Measurements from ENCODE around the gene FRK. TPM values are rescaled to one million over a fixed set of nuclear protein-coding genes. Genes with fewer than 3 reads are reported as not detected.

FRK gene
- total RNA-seq, 1 experiment from 2014 or later, result 17.2 TPM

GRCh38 chr6:116106146-116106545, 45.5 kb upstream of the FRK start:
- Histone ChIP-seq H3F3A (ENCODE audit: insufficient read depth, low read depth) (peaks cover 6% of the 10 kb centered on the region; the same call in 1 of the 2 replicates), H2AFZ (no peak overlapping the region), H3K79me2 (ENCODE audit: low read depth) (peaks cover 22% of the 10 kb centered on the region), H3K36me3 (ENCODE audit: low read depth) (0 out of 2 replicates have a peak, but pooled peaks cover 5% of the 10 kb centered on the region), H3K9me3 (ENCODE audit: insufficient read depth, low read depth) (no peaks in the 10 kb centered on the region), H3K27me3 (ENCODE audit: insufficient read depth, low read depth) (no peaks in the 10 kb centered on the region), H3K9me2 (ENCODE audit: insufficient read depth) (no peaks in the 10 kb centered on the region), H3K4me2 (no peak overlapping the region), H3K27ac (no peak overlapping the region), H3K4me1 (replicated peaks; ENCODE audit: insufficient read depth) (peaks cover 14% of the 10 kb centered on the region), H4K20me1 (ENCODE audit: insufficient read depth) (no peaks in the 10 kb centered on the region), H3K4me3 (no peak overlapping the region)
- intact Hi-C loops (cut with micrococcal nuclease; ENCODE audit: unreplicated experiment), result loop anchor here (10.0 kb wide), 1 partner anchor 211 kb away; no protein-coding TSS in a partner anchor
- POLR2A ChIA-PET (ENCODE audit: unreplicated experiment), result no interaction called here
- DNase-seq, result no peak
- CTCF ChIA-PET, result interaction anchor here (0.5 to 0.6 kb wide), 2 partner anchors 48 to 565 kb away, joined by 3 to 6 read pairs; no protein-coding TSS in a partner anchor
- no peak for TF ChIP-seq EZH2 (IDR thresholded peaks at IDR 0.05; ENCODE audit: low read depth)
- TF ChIP-seq, protein P1, sequence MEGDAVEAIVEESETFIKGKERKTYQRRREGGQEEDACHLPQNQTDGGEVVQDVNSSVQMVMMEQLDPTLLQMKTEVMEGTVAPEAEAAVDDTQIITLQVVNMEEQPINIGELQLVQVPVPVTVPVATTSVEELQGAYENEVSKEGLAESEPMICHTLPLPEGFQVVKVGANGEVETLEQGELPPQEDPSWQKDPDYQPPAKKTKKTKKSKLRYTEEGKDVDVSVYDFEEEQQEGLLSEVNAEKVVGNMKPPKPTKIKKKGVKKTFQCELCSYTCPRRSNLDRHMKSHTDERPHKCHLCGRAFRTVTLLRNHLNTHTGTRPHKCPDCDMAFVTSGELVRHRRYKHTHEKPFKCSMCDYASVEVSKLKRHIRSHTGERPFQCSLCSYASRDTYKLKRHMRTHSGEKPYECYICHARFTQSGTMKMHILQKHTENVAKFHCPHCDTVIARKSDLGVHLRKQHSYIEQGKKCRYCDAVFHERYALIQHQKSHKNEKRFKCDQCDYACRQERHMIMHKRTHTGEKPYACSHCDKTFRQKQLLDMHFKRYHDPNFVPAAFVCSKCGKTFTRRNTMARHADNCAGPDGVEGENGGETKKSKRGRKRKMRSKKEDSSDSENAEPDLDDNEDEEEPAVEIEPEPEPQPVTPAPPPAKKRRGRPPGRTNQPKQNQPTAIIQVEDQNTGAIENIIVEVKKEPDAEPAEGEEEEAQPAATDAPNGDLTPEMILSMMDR (conservative IDR thresholded peaks at IDR 0.05), result no peak
- BruUV-seq (replicated peaks), result no TSS peak

DNA sequence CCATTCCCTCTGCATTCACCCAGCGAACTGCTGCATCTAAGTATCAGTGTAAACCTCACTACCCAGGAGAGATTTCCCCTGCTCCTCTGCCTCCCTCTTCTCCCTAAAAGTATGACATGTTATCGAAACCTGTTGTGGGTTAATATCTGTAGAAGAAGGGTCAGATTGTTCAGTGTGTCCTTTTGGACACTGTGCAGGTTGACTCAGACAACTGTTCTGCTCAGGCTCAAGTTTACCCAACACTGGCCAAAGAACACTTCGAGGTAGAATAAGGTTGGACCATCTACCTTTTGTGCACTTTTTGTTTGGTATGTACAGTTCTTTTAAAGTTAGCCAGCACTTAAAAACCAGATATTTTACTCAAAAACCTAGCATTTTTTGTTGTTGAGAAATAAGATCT, 44.6 kb upstream of the FRK start:
- Histone ChIP-seq H3K4me3 (no peak overlapping the region), H4K20me1 (ENCODE audit: insufficient read depth) (no peaks in the 10 kb centered on the region), H3K9me3 (ENCODE audit: insufficient read depth, low read depth) (no peaks in the 10 kb centered on the region), H3K4me2 (no peak overlapping the region), H3K27me3 (ENCODE audit: insufficient read depth, low read depth) (no peaks in the 10 kb centered on the region), H3K79me2 (ENCODE audit: low read depth) (peaks cover 22% of the 10 kb centered on the region), H3K27ac (no peak overlapping the region), H3F3A (ENCODE audit: insufficient read depth, low read depth) (peaks cover 13% of the 10 kb centered on the region; the same call in 1 of the 2 replicates), H3K9me2 (ENCODE audit: insufficient read depth) (no peaks in the 10 kb centered on the region), H2AFZ (no peak overlapping the region), H3K36me3 (ENCODE audit: low read depth) (0 out of 2 replicates have a peak, but pooled peaks cover 4% of the 10 kb centered on the region), H3K4me1 (replicated peaks; ENCODE audit: insufficient read depth) (peaks cover 15% of the 10 kb centered on the region)
- CTCF ChIA-PET, result no interaction called here
- intact Hi-C loops (cut with micrococcal nuclease; ENCODE audit: unreplicated experiment), result loop anchor here (10.0 kb wide), 1 partner anchor 210 kb away; no protein-coding TSS in a partner anchor
- TF ChIP-seq EZH2 (IDR thresholded peaks at IDR 0.05; ENCODE audit: low read depth), result no peak
- TF ChIP-seq, protein P1 (conservative IDR thresholded peaks at IDR 0.05), result no peak
- POLR2A ChIA-PET (ENCODE audit: unreplicated experiment), result no interaction called here
- DNase-seq, result no peak
- no TSS peak for BruUV-seq (replicated peaks)

DNA sequence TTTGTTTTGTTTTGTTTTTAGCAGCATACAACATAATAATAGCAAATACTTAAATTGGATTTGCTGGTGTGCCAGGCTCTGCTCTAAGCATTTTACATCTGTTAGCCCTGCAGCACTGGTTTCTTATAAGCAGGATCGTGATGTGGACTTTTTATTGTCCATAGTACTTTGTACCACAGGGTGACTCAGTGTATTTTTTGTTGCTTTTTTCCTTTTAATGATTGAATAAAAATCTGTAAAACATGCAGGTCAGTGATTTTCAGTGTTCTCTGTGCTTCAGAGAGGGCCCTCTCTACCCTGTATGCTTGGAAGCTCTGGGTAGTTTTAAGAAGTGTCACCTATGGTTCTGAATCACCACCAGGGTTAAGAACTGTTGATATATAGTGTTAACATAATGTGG, 43.9 kb upstream of the FRK start:
- no peak overlapping the region for H3K4me2 ChIP-seq
- H3K9me2 ChIP-seq (ENCODE audit: insufficient read depth), result no peaks in the 10 kb centered on the region
- no peak overlapping the region for H3K4me3 ChIP-seq
- no peaks in the 10 kb centered on the region for H3K27me3 ChIP-seq (ENCODE audit: insufficient read depth, low read depth)
- ChIA-PET CTCF (no interaction called here), POLR2A (ENCODE audit: unreplicated experiment) (no interaction called here)
- no TSS peak for BruUV-seq (replicated peaks)
- TF ChIP-seq EZH2 (IDR thresholded peaks at IDR 0.05; ENCODE audit: low read depth), result no peak
- TF ChIP-seq, protein P1 (conservative IDR thresholded peaks at IDR 0.05), result no peak
- peaks cover 21% of the 10 kb centered on the region for H3K4me1 ChIP-seq (replicated peaks; ENCODE audit: insufficient read depth)
- H3F3A ChIP-seq (ENCODE audit: insufficient read depth, low read depth), result peaks cover 19% of the 10 kb centered on the region; the same call in 1 of the 2 replicates
- intact Hi-C loops (cut with micrococcal nuclease; ENCODE audit: unreplicated experiment), result loop anchor here (10.0 kb wide), 1 partner anchor 210 kb away; no protein-coding TSS in a partner anchor
- peaks cover 22% of the 10 kb centered on the region for H3K79me2 ChIP-seq (ENCODE audit: low read depth)
- no peaks in the 10 kb centered on the region for H4K20me1 ChIP-seq (ENCODE audit: insufficient read depth)
- H3K9me3 ChIP-seq (ENCODE audit: insufficient read depth, low read depth), result no peaks in the 10 kb centered on the region
- H3K36me3 ChIP-seq (ENCODE audit: low read depth), result 0 out of 2 replicates have a peak, but pooled peaks cover 4% of the 10 kb centered on the region
- no peak for DNase-seq
- H2AFZ ChIP-seq, result no peak overlapping the region
- no peak overlapping the region for H3K27ac ChIP-seq
